AG04449 (cell line): ENCODE measurements around the gene IDH3A.
A peak's percentile ranks its signal among the peaks of the same experiment; 100 is the strongest.

Source experiments
- CTCF ChIA-PET: fragments of 350-600 bp; formaldehyde crosslinking; extraction: SDS; loops from one replicate; lab custom pipeline; 2021; ENCODE audit warnings: antibody characterized with exemption; lab: Yijun Ruan, JAX
- POLR2A ChIA-PET: fragments of 400-600, 350-600 bp; formaldehyde crosslinking; extraction: SDS; loops from one replicate; lab custom pipeline; 2020; ENCODE audit warnings: antibody characterized with exemption, inconsistent platforms; lab: Yijun Ruan, JAX
- DNase-seq: peaks from one replicate; pipeline ENCODE4 v3.0.0-alpha.2; 2010; ENCODE audit warnings: low read depth, low spot score
- H3K4me3 ChIP-seq: 2 replicates; pipeline ENCODE4 v1.5.1; 2011; ENCODE audit warnings: low read depth, mild to moderate bottlenecking, control low read depth, low read length
- TF ChIP-seq, protein P1 (sequence below): IDR thresholded peaks from one replicate; pipeline ENCODE4 v1.5.1; 2011; ENCODE audit warnings: mild to moderate bottlenecking, moderate library complexity, low read length, control low read depth, inconsistent platforms; ENCODE audit not compliant: insufficient read depth; ENCODE audit errors: missing control alignments

Gene IDH3A

DNA sequence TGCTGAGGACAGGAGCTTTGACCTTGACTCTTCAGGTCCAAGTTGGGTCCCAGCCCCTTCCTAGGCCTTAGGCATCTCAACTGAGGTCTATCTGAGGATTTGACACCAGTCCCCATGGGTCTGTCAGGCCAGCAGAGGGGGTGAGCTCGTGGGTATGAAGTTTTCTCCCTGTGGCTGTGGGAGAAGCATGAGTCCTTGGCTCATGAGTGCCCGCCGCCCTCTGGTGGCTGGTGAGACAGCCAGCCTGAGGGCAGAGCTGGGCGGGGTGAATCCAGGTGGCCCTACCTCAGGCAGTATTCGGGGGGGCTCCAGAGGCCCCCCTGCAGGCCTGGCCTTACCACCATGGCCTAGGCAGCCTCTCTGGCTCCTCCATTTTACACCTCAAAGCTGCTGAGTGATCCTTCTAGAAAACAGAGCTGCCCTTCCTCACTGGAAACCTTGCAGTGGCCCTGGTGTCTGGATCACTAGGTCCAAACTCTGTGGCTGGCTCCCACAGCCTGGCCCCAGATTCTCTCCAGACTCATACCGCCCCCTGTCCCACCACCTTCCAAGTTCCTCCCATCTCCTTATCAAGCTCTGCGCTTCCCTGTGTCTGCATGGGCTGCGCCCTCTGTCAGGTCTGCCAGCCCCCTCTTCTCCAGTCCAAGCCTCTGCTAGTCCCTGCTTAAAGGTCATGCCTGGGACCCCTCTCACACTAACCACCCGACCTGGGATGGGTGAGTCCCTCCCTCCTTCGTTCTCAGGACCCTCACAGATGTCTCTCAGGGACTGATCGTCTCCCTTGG, 40.7 kb upstream of the IDH3A start:
- POLR2A ChIA-PET, result no interaction called here
- CTCF ChIA-PET, result interaction anchor here (0.6 to 22.7 kb wide), 69 partner anchors 9 to 324 kb away, joined by 3 to 538 read pairs (median 5); partner anchors contain the start of genes ACSBG1, CIB2, SH2D7 and TBC1D2B
- DNase-seq, result no peak
- H3K4me3 ChIP-seq, result no peak overlapping the region
- TF ChIP-seq, protein P1, sequence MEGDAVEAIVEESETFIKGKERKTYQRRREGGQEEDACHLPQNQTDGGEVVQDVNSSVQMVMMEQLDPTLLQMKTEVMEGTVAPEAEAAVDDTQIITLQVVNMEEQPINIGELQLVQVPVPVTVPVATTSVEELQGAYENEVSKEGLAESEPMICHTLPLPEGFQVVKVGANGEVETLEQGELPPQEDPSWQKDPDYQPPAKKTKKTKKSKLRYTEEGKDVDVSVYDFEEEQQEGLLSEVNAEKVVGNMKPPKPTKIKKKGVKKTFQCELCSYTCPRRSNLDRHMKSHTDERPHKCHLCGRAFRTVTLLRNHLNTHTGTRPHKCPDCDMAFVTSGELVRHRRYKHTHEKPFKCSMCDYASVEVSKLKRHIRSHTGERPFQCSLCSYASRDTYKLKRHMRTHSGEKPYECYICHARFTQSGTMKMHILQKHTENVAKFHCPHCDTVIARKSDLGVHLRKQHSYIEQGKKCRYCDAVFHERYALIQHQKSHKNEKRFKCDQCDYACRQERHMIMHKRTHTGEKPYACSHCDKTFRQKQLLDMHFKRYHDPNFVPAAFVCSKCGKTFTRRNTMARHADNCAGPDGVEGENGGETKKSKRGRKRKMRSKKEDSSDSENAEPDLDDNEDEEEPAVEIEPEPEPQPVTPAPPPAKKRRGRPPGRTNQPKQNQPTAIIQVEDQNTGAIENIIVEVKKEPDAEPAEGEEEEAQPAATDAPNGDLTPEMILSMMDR, result peak; percentile 98

DNA sequence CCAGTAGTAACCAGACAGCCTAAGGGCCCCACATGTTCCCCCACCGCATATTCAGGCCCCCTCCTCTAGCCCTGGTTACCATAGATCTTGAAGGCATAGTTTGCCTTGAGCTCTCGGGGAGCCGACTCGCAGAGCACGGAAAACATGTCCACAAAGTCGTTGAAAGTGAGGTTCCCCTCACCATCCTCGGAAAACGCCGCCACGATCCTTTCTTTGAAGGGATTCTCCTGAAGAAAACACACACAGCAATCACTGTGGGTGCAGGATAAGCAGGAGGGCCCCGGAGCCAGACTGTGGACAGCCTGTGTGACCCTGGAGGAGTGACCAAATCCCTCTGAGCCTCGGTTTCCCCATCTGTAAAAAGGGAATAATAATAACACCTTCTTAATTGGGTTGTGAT, 40.0 kb upstream of the IDH3A start:
- TF ChIP-seq, protein P1, result no peak
- ChIA-PET CTCF (interaction anchor here (0.7 to 22.7 kb wide), 49 partner anchors 7 to 324 kb away, joined by 3 to 538 read pairs (median 8); partner anchors contain the start of genes ACSBG1, CIB2 and SH2D7), POLR2A (no interaction called here)
- no peak for DNase-seq
- no peak overlapping the region for H3K4me3 ChIP-seq

DNA sequence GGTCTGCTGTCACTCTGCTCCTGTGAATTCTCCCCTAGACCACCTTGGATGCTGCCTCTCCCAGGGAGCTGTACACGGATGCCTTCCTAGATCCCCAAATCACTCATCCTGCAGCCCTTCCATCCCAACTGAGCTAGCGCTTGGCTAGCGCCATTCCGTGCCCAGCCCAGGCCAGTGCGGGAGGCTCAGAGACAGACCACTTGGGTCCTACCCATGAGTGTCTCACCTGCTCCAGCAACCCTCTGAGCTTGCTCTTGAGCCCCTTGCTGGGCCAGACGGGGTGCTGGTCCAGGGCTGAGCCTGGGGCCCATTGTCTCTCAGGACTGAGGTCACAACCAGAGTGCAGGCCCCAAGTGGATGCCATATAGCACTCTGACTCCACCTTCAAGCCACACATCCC, 39.1 kb upstream of the IDH3A start:
- TF ChIP-seq, protein P1, result no peak
- CTCF ChIA-PET, result interaction anchor here (0.7 to 22.7 kb wide), 26 partner anchors 8 to 1235 kb away, joined by 3 to 538 read pairs (median 16); partner anchors contain the start of genes ACSBG1, CIB2 and SH2D7
- POLR2A ChIA-PET, result interaction anchor here (0.8 kb wide), 1 partner anchor 151 kb away, joined by 3 read pairs; no protein-coding TSS in a partner anchor
- DNase-seq, result no peak
- no peak overlapping the region for H3K4me3 ChIP-seq

DNA sequence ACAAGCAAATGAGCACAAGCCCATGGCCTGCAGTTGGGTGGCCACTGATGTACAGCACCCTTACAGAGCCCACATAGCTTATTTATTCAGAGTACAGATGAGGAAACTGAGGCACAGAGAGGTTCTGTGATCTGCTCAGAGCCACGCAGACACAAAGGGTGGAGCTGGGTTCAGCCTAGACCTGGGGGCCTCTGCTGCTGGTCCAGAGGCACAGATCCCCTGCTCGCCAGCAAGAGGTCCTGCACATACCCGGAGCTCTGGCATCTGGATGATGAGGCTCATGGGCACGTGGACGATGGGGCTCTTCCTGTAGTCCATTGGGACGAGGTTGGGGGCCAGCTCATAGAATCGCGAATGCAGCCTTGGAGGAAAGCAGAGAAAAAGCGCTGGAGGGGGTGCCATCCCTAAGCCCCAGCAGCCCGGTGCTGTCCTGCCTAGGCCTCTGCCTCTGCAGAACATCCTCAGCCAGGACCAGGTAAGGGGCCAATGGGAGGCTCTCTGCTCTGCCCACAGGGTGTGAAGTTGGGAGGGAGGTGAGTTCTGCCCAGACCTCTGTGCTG, 38.2 kb upstream of the IDH3A start:
- ChIA-PET POLR2A (interaction anchor here (0.8 kb wide), 1 partner anchor 152 kb away, joined by 3 read pairs; no protein-coding TSS in a partner anchor), CTCF (interaction anchor here (0.7 to 22.7 kb wide), 17 partner anchors 9 to 313 kb away, joined by 3 to 538 read pairs (median 29); partner anchors contain the start of genes ACSBG1 and CIB2)
- DNase-seq, result no peak
- TF ChIP-seq, protein P1, result no peak
- H3K4me3 ChIP-seq, result no peak overlapping the region

DNA sequence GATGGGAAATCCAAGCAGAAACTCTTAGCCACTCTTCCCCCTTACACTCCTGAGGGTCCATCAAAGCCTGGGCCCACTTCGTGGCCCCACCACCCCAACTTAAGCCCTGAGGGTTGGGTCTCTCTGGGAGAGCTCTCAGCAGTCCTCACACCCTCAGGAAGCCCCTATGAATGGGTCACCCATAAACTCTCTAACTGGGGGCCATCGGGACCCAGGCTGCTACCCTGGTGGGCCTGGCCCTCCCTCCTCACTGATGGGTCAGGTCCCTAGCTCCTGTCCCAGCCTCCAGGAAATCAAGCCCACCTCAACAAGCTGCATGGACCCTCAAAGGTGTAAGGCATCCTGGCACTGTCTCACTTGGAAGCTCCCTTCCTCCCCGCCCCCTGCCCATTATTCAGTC, 37.4 kb upstream of the IDH3A start:
- ChIA-PET POLR2A (no interaction called here), CTCF (interaction anchor here (0.6 to 22.7 kb wide), 22 partner anchors 10 to 616 kb away, joined by 3 to 538 read pairs (median 6); partner anchors contain the start of genes ACSBG1 and CIB2)
- TF ChIP-seq, protein P1, result no peak
- DNase-seq, result no peak
- no peak overlapping the region for H3K4me3 ChIP-seq
